ENCODE results near the gene HMOX2. TPM values are rescaled to one million over a fixed set of nuclear protein-coding genes. Genes with fewer than 3 reads are reported as not detected.

HMOX2 gene
- total and polyA plus RNA-seq, 2 donors from 2014 or later: 56.4 to 116 TPM

- TF ChIP-seq CTCF (IDR thresholded peaks at IDR 0.05; ENCODE audit: borderline replicate concordance, extremely low read depth, insufficient read depth): no peak
- Histone ChIP-seq H3K36me3 (ENCODE audit: control insufficient read depth in 2 of 3, insufficient read depth in 3 of 3, low read length in 3 of 3) (peaks cover 2 to 30% (median 23%) of the 10 kb centered on the region in 3 donors), H3K4me1 (ENCODE audit: control insufficient read depth in 2 of 3, insufficient read depth in 2 of 3, low read depth in 1 of 3, low read length in 3 of 3) (no peaks in the 10 kb centered on the region), H3K9me3 (ENCODE audit: control insufficient read depth in 2 of 3, insufficient read depth in 1 of 3, low read length in 3 of 3) (no peaks in the 10 kb centered on the region), H3K27me3 (ENCODE audit: control insufficient read depth, insufficient read depth, low read length) (no peaks in the 10 kb centered on the region), H3K9ac (ENCODE audit: low read length in 3 of 3) (no peak overlapping the region), H3K4me3 (ENCODE audit: low read length in 3 of 3) (no peak overlapping the region), H3K27ac (ENCODE audit: low read depth in 2 of 2, low read length in 2 of 2) (no peak overlapping the region)
- DNase-seq (no peak), FAIRE-seq (no peak)
- intact Hi-C loops (cut with DNase I): no loop called here
Observed at GRCh38 chr16:4455951-4456350, 20.2 kb upstream of the HMOX2 start.

GRCh38 chr16:4460936-4461249 is 15.3 kb upstream of the HMOX2 start:
- no peak for TF ChIP-seq CTCF (IDR thresholded peaks at IDR 0.05; ENCODE audit: borderline replicate concordance, extremely low read depth, insufficient read depth)
- H3K27ac ChIP-seq (ENCODE audit: low read depth in 2 of 2, low read length in 2 of 2): no peak overlapping the region

GRCh38 chr16:4461250-4462085 is 14.7 kb upstream of the HMOX2 start:
- FAIRE-seq: no peak
- DNase-seq: peak in 3 of 5 donors; percentile 37 to 64 (median 46)
- intact Hi-C loops (cut with DNase I): no loop called here

More at GRCh38 chr16:4460936-4461249, 15.3 kb upstream of the HMOX2 start:
- Histone ChIP-seq H3K4me1 (ENCODE audit: control insufficient read depth in 2 of 3, insufficient read depth in 2 of 3, low read depth in 1 of 3, low read length in 3 of 3) (no peaks in the 10 kb centered on the region), H3K36me3 (ENCODE audit: control insufficient read depth in 2 of 3, insufficient read depth in 3 of 3, low read length in 3 of 3) (peaks cover 2 to 18% (median 12%) of the 10 kb centered on the region in 3 donors), H3K9ac (ENCODE audit: low read length in 3 of 3) (no peak overlapping the region), H3K9me3 (ENCODE audit: control insufficient read depth in 2 of 3, insufficient read depth in 1 of 3, low read length in 3 of 3) (no peaks in the 10 kb centered on the region), H3K4me3 (ENCODE audit: low read length in 3 of 3) (no peak overlapping the region), H3K27me3 (ENCODE audit: control insufficient read depth, insufficient read depth, low read length) (no peaks in the 10 kb centered on the region)
- intact Hi-C loops (cut with DNase I): no loop called here
- DNase-seq (no peak), FAIRE-seq (no peak)

More at GRCh38 chr16:4461250-4462085, 14.7 kb upstream of the HMOX2 start:
- no peaks in the 10 kb centered on the region for H3K9me3 ChIP-seq (ENCODE audit: control insufficient read depth in 2 of 3, insufficient read depth in 1 of 3, low read length in 3 of 3)
- no peak overlapping the region for H3K4me3 ChIP-seq (ENCODE audit: low read length in 3 of 3)
- H3K27me3 ChIP-seq (ENCODE audit: control insufficient read depth, insufficient read depth, low read length): no peaks in the 10 kb centered on the region
- no peak overlapping the region for H3K27ac ChIP-seq (ENCODE audit: low read depth in 2 of 2, low read length in 2 of 2)
- peaks cover 2 to 13% (median 13%) of the 10 kb centered on the region in 3 donors for H3K36me3 ChIP-seq (ENCODE audit: control insufficient read depth in 2 of 3, insufficient read depth in 3 of 3, low read length in 3 of 3)
- H3K9ac ChIP-seq (ENCODE audit: low read length in 3 of 3): no peak overlapping the region
- H3K4me1 ChIP-seq (ENCODE audit: control insufficient read depth in 2 of 3, insufficient read depth in 2 of 3, low read depth in 1 of 3, low read length in 3 of 3): no peaks in the 10 kb centered on the region
- TF ChIP-seq CTCF (IDR thresholded peaks at IDR 0.05; ENCODE audit: borderline replicate concordance, extremely low read depth, insufficient read depth): no peak

All from kidney (tissue), 14 donors.